ENCODE measurements around the gene UBE4A. TPM values are rescaled to one million over a fixed set of nuclear protein-coding genes. Genes with fewer than 3 reads are reported as not detected.

Gene UBE4A
- total and polyA plus RNA-seq, 9 of the 15 experiments (the other 6 are each of a cell fraction or from before 2014, with no cell fraction given) = 13.5 to 45.2 (median 26.8) TPM

GRCh38 chr11:118312328-118312727, 47.1 kb upstream of the UBE4A start:
- Histone ChIP-seq H3K4me3 (no peak overlapping the region), H3K4me2 (ENCODE audit: insufficient read depth, low read length) (no peak overlapping the region), H3K9ac (ENCODE audit: insufficient read depth in 1 of 2, low read depth in 2 of 2, low read length in 2 of 2) (no peak overlapping the region), H3K9me1 (ENCODE audit: control insufficient read depth, insufficient read depth, low read length) (peaks cover 3% of the 10 kb centered on the region), H3K9me3 (replicated peaks; ENCODE audit: control insufficient read depth, insufficient read depth, low read depth, low read length) (no peaks in the 10 kb centered on the region), H4K20me1 (replicated peaks; ENCODE audit: control insufficient read depth, insufficient read depth, low read length) (no peaks in the 10 kb centered on the region), H3K79me2 (ENCODE audit: control insufficient read depth, insufficient read depth, low read length) (no peaks in the 10 kb centered on the region), H3K27me3 (ENCODE audit: control insufficient read depth in 2 of 2, insufficient read depth in 2 of 2, low read length in 2 of 2) (peaks cover 0 to 7% of the 10 kb centered on the region in 2 experiments; a peak in 1 of 5 replicates), H2AFZ (ENCODE audit: low read depth, low read length) (no peak overlapping the region), H3K36me3 (ENCODE audit: control insufficient read depth, insufficient read depth, low read length) (no peaks in the 10 kb centered on the region), H3K4me1 (replicated peaks in 1 of 2; ENCODE audit: control insufficient read depth in 2 of 2, insufficient read depth in 2 of 2, low read length in 2 of 2) (peaks cover 18 to 38% of the 10 kb centered on the region in 2 experiments), H3K27ac (ENCODE audit: extremely low read depth, low read depth, low read length) (no peak overlapping the region)
- peak; percentile 60; the same call in 1 of the 2 replicates for TF ChIP-seq PKNOX1 (IDR thresholded peaks at IDR 0.05)
- no peak for TF ChIP-seq HOXB6 (CRISPR knock-in tag; IDR thresholded peaks at IDR 0.05; ENCODE audit: borderline replicate concordance)
- peak; percentile 90 for TF ChIP-seq HMBOX1 (IDR thresholded peaks at IDR 0.05)
- TF ChIP-seq CTBP1 (IDR thresholded peaks at IDR 0.05; ENCODE audit: borderline replicate concordance) = 0 out of 2 replicates have a peak, but pooled peaks have one; percentile 18
- TF ChIP-seq ETV1 (tag; conservative IDR thresholded peaks at IDR 0.05; ENCODE audit: low read depth) = 0 out of 2 replicates have a peak, but pooled peaks have one; percentile 9
- peak; percentile 23; the same call in 1 of the 2 replicates for TF ChIP-seq CBFA2T3 (IDR thresholded peaks at IDR 0.05)
- TF ChIP-seq NCOA2 (IDR thresholded peaks at IDR 0.05; ENCODE audit: partially characterized antibody in 2 of 2) = no peak
- peak; percentile 80 for TF ChIP-seq MEIS2 (IDR thresholded peaks at IDR 0.05; ENCODE audit: partially characterized antibody)
- no peak for TF ChIP-seq KDM5B (IDR thresholded peaks at IDR 0.05; ENCODE audit: insufficient replicate concordance, low read depth, low read length)
- no peak for TF ChIP-seq ZNF224 (CRISPR knock-in tag; IDR thresholded peaks at IDR 0.05)
- no peak for TF ChIP-seq ZNF583 (CRISPR knock-in tag; IDR thresholded peaks at IDR 0.05)
- TF ChIP-seq DPF2 (IDR thresholded peaks at IDR 0.05) = 0 out of 2 replicates have a peak, but pooled peaks have one; percentile 30
- TF ChIP-seq PBX2 (CRISPR knock-in tag; IDR thresholded peaks at IDR 0.05; ENCODE audit: low read depth) = no peak
- TF ChIP-seq PBX2 (tag; conservative IDR thresholded peaks at IDR 0.05; ENCODE audit: low read depth) = peak; percentile 57
- WGBS (ENCODE audit: insufficient coverage, low coverage, missing lambda C conversion rate) = 18% methylated on average over 2 of the region's 2 CpGs
- peak in 1 of 4 experiments; percentile 23 for DNase-seq (ENCODE audit: extremely low read depth in 1 of 4, low spot score in 3 of 4)
- in situ Hi-C loops (cut with MboI) (no loop called here), intact Hi-C loops (cut with micrococcal nuclease) (loop anchor here (5.0 kb wide), 1 partner anchor 35 kb away; no protein-coding TSS in a partner anchor)
- FAIRE-seq = peak; percentile 46
- BruUV-seq (replicated peaks) = no TSS peak
- CTCF ChIA-PET (ENCODE audit: low intra/inter-chr PET ratio) = no interaction called here
- POLR2A ChIA-PET = no interaction called here
- no peak for ATAC-seq

Measured in K562 (cell line).